ENCODE data around the gene RXFP1.

DNA sequence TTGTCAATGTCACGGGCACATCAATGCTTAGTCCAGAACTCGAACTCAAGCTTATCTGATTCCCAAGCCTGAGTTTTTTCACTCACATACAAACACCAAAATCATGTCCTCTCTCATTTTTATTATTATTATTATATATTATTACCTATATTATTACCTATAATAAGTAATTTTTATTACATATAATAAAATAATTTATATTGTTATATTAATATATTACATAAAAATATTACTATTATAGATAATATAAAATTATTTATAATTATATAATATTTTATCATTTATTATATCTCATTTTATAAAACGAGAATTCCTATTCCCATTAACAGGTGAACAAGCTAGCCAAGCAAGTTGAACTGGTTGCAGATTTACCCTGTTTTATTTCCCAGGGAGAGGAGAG, 13.0 kb downstream of the RXFP1 start:
- TF ChIP-seq POLR2A (IDR thresholded peaks at IDR 0.05): no peak
- TF ChIP-seq CTCF (IDR thresholded peaks at IDR 0.05): no peak
- no peak for TF ChIP-seq EP300 (IDR thresholded peaks at IDR 0.05)
- no peak for TF ChIP-seq POLR2AphosphoS5 (IDR thresholded peaks at IDR 0.05)

All from suprapubic skin (tissue), 4 donors.